SJCRH30 (cell line): ENCODE results near the gene DTWD2. TPM values are rescaled to one million over a fixed set of nuclear protein-coding genes. Genes with fewer than 3 reads are reported as not detected.
"Not testable (repeated sequence)": the region's sequence is repeated elsewhere in the genome, so short reads cannot be mapped to it uniquely, and the experiment has no call there.

Experiments
- DNase-seq, 2 experiments: peaks; one replicate each; pipeline ENCODE4 v3.0.0-alpha.2; 2015 to 2020
- H3K27ac ChIP-seq: fragments of 250-450 bp; sonication (Bioruptor Pico); 2 replicates; pipeline ENCODE4 v1.5.1; 2020; ENCODE audit warnings: mild to moderate bottlenecking, moderate library complexity
- H3K27me3 ChIP-seq: fragments of 250-450 bp; sonication (Bioruptor Pico); 2 replicates; pipeline ENCODE4 v1.5.1; 2020; ENCODE audit warnings: mild to moderate bottlenecking, moderate library complexity
- H3K36me3 ChIP-seq: fragments of 250-450 bp; sonication (Bioruptor Pico); 2 replicates; pipeline ENCODE4 v1.5.1; 2020; ENCODE audit warnings: mild to moderate bottlenecking, moderate library complexity
- H3K4me1 ChIP-seq: fragments of 250-450 bp; sonication (Bioruptor Pico); 2 replicates; pipeline ENCODE4 v1.5.1; 2020; ENCODE audit warnings: mild to moderate bottlenecking, moderate library complexity
- H3K4me3 ChIP-seq: fragments of 250-450 bp; sonication (Bioruptor Pico); 2 replicates; pipeline ENCODE4 v1.5.1; 2020; ENCODE audit warnings: mild to moderate bottlenecking, moderate library complexity
- H3K9me3 ChIP-seq: fragments of 250-450 bp; sonication (Bioruptor Pico); replicated peaks from 2 replicates; pipeline ENCODE4 v1.5.1; 2020; ENCODE audit warnings: mild to moderate bottlenecking, moderate library complexity
- total RNA-seq: library from RNA; depleted of rRNA; stranded (reverse); fragments of >200 nt; shearing (Covaris generic); gene quantifications from 2 replicates; pipeline ENCODE4 v1.2.3, GENCODE V29; 2014

Gene DTWD2
- total RNA-seq, 1 experiment from 2014 or later = 0.85 TPM

DNA sequence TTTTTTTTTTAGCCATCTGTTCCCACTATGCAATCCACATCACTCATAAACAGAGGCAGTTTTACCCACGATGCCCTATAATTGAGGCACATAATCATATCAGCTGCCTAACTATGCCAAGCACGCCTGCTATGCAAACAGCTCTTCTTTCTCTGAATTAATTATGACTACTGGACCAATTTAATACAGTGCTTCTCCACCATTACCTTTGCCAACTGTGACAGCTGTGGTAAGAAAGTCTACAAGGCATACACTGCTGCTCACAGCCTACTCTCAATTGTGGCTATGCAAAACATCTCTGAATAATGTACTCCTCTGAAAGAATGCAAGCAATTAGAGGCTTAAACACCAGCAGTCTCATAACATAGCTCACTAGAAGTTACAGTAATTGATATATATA is 97.1 kb downstream of the DTWD2 start:
- H3K9me3 ChIP-seq = no peaks in the 10 kb centered on the region
- DNase-seq = peak; percentile 29 to 41
- H3K4me1 ChIP-seq = peaks cover 4% of the 10 kb centered on the region; the same call in 1 of the 2 replicates
- no peak overlapping the region for H3K4me3 ChIP-seq
- H3K27ac ChIP-seq = no peak overlapping the region
- H3K27me3 ChIP-seq = no peaks in the 10 kb centered on the region
- H3K36me3 ChIP-seq = no peaks in the 10 kb centered on the region

DNA sequence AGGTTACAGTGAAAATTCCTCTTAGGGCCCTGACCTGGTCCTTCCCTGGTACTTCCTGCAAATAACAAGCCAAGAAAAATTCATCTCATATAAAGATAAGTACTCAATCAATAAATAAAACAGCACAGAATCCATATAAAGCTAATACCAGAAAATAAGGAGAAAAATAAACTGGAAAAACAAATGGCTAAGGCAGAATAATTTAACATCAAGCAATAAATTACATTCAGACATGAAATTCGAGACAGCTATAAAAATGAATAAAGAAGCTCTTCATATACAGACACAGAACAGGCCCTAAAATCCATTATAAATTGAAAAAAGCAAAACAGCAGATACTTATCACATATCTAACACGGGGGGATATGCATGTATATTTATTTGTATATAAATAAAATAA is 99.2 kb downstream of the DTWD2 start:
- Histone ChIP-seq H3K27ac (no peak overlapping the region), H3K9me3 (no peaks in the 10 kb centered on the region), H3K36me3 (no peaks in the 10 kb centered on the region), H3K4me1 (peaks cover 4% of the 10 kb centered on the region; the same call in 1 of the 2 replicates), H3K27me3 (no peaks in the 10 kb centered on the region), H3K4me3 (no peak overlapping the region)
- DNase-seq = no peak

DNA sequence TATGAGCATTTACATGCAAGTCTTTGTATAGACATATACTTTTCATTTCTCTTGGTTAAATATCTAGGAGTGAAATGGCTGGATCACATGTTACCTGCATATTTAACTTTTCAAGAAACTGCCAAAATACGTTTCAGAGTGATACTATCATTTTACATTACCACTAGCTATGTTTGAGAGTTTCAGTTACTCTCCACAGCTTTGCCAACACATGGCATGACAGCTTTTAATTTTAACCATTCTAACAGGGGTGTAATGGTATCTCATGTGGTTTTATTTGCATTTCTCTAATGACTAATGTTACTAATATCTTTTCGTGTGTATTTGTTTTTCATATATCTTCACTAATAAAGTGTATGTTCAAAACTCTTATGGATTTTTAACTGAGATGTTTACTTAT is 99.8 kb downstream of the DTWD2 start:
- no peaks in the 10 kb centered on the region for H3K9me3 ChIP-seq
- peaks cover 4% of the 10 kb centered on the region; the same call in 1 of the 2 replicates for H3K4me1 ChIP-seq
- H3K36me3 ChIP-seq = no peaks in the 10 kb centered on the region
- no peak for DNase-seq
- no peaks in the 10 kb centered on the region for H3K27me3 ChIP-seq
- no peak overlapping the region for H3K27ac ChIP-seq
- no peak overlapping the region for H3K4me3 ChIP-seq

DNA sequence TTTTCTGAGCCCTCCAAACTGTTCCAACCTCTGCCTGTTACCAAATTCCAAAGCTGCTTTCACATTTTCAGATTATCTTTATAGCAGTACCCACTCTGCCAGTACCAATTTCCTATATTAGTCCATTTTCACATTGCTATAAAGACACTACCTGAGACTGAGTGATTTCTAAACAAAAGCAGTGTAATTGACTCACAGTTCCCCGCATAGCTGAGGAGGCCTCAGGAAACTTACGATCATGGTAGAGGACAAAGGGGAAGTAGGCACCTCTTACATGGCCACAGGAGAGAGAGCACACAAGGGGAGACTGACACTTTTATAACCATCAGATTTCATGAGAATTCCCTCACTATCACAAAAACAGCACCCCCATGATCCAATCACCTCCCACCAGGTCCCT is 105.0 kb downstream of the DTWD2 start:
- H3K4me1 ChIP-seq = no peaks in the 10 kb centered on the region
- no peaks in the 10 kb centered on the region for H3K36me3 ChIP-seq
- no peaks in the 10 kb centered on the region for H3K9me3 ChIP-seq
- DNase-seq = no peak
- no peaks in the 10 kb centered on the region for H3K27me3 ChIP-seq
- H3K4me3 ChIP-seq = no peak overlapping the region
- H3K27ac ChIP-seq = no peak overlapping the region

DNA sequence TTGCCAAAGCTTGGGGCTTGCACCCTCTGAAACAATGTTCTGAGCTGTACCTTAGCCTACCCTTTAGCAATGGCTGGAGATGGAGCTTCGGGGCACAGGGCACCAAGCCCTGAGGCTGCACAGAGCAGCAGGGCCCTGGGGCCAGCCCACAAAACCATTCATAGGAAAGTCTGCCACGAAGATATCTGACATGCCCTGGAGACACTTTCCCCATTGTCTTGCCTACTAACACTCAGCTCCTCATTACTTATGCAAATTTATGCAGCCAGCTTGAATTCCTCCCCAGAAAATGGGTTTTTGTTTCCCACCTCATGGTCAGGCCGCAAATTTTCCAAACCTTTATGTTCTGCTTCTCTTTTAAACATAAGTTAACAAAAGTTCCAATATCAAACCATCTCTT is 105.7 kb downstream of the DTWD2 start:
- DNase-seq = no peak
- no peaks in the 10 kb centered on the region for H3K36me3 ChIP-seq
- no peak overlapping the region for H3K4me3 ChIP-seq
- H3K27ac ChIP-seq = no peak overlapping the region
- no peaks in the 10 kb centered on the region for H3K9me3 ChIP-seq
- no peaks in the 10 kb centered on the region for H3K27me3 ChIP-seq
- H3K4me1 ChIP-seq = no peaks in the 10 kb centered on the region

DNA sequence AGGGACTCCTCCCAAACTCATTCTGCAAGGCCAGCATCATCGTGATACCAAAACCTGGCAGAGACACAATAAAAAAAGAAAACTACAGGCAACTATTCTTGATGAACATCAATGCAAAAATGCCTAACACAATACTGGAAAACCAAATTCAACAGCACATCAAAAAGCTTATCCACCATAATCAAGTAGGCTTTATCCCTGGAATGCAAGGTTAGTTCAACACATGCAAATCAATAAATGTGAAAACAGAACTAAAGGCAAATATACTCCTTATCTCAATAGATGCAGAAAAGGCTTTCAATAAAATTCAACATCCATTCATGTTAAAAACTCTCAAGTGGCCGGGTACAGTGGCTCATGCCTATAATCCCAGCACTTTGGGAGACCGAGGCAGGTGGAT is 111.5 kb downstream of the DTWD2 start:
- H3K9me3 ChIP-seq, H3K27ac ChIP-seq, H3K36me3 ChIP-seq, DNase-seq, H3K4me3 ChIP-seq, H3K27me3 ChIP-seq, H3K4me1 ChIP-seq: not testable (repeated sequence)

DNA sequence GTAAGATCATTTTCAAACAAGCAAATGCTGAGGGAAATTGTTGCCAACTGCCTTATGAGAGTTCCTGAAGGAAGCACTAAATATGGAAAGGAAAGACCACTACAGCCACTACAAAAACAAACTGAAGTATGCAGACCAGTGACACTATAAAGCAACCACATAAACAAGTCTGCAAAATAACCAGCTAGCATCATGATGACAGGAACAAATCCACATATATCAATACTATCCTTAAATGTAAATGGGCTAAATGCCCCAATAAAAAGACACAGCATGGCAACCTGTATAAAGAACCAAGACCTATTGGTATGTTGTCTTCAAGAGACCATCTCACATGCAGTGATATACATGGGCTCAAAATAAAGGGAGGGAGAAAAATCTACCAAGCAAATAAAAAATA is 113.2 kb downstream of the DTWD2 start:
- Histone ChIP-seq H3K4me1 (no peaks in the 10 kb centered on the region), H3K27me3 (no peaks in the 10 kb centered on the region), H3K27ac (no peak overlapping the region), H3K9me3 (0 out of 2 replicates have a peak, but pooled peaks cover 4% of the 10 kb centered on the region), H3K36me3 (no peaks in the 10 kb centered on the region), H3K4me3 (no peak overlapping the region)
- DNase-seq = no peak

DNA sequence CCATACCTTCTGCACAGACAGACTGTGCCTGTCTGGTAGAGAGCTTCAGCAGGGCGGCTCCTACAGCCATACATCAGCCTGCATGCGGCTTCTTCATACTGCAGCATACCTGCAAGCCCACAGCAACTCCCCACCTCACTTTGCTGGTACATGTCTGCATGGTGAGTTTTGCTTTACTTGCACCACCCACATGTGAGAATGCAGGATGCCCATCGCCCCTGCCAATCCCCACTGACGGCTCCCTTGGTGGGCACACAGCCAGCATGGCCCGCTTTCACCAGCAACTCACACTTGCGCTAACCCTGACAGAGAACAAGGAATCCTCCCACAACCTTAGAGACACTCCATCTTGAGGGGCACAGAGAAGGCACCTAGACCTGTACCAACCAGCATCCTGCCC is 114.9 kb downstream of the DTWD2 start:
- no peaks in the 10 kb centered on the region for H3K36me3 ChIP-seq
- H3K9me3 ChIP-seq = 0 out of 2 replicates have a peak, but pooled peaks cover 4% of the 10 kb centered on the region
- no peaks in the 10 kb centered on the region for H3K27me3 ChIP-seq
- no peak overlapping the region for H3K4me3 ChIP-seq
- no peaks in the 10 kb centered on the region for H3K4me1 ChIP-seq
- H3K27ac ChIP-seq = no peak overlapping the region
- DNase-seq = no peak

DNA sequence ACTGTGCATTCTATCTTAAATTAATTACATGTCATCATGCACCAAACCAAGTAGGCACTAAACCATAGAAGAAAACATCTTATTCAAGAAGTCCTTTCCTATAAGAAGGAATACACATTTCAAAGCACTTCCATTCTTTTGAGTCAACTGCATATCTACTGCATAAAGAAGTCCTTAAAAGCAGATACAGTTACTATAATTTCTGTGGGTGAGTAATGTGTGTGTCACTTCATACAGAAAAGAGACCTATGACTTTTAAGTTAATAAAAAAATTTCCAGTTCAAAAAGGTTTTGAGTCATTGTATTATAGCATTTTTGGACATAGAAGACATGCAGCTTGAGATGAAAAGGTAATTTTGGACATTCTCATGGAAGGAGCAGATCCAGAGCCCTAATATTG is 125.0 kb downstream of the DTWD2 start:
- H3K4me1 ChIP-seq = no peaks in the 10 kb centered on the region
- no peaks in the 10 kb centered on the region for H3K9me3 ChIP-seq
- no peak for DNase-seq
- no peak overlapping the region for H3K27ac ChIP-seq
- no peaks in the 10 kb centered on the region for H3K36me3 ChIP-seq
- H3K4me3 ChIP-seq = no peak overlapping the region
- no peaks in the 10 kb centered on the region for H3K27me3 ChIP-seq

DNA sequence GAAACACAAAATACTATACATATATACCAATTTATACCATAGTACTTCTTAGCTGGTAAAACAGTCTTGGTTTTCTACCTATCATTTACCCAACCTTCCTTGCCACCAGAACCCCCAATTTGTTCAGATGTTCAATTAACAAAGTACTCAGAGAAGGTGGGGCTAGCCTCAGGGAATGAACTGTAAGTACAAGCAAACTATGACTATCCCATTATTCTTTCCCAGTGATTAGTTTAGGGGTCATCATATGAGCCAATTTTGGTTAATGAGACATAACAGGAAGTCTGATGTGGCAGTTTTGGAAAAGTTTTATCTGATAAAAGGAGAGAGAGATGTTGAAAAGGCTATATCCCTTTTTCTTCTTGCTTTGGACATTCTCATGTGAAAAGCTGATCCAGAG is 125.8 kb downstream of the DTWD2 start:
- H3K4me3 ChIP-seq = no peak overlapping the region
- no peak overlapping the region for H3K27ac ChIP-seq
- H3K4me1 ChIP-seq = no peaks in the 10 kb centered on the region
- H3K27me3 ChIP-seq = no peaks in the 10 kb centered on the region
- no peaks in the 10 kb centered on the region for H3K9me3 ChIP-seq
- H3K36me3 ChIP-seq = no peaks in the 10 kb centered on the region
- DNase-seq = no peak

DNA sequence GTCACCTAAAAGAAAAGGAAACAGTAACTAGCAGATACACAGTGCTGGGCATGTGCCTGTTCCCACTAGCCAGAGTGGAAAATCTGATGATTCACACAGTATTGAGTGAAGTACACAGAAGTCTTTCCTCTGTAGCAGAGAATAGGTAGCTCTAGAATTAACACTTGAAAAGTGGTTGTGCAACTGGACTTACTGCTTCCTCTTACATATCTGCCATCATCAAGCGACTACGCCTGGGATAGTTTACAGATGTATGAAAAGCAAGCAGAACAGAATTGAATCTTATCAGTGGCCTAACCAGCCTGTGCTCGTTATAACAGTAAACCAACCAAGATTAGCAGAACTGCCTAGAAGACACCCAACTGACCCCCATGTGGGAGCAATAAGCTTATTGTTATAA is 130.6 kb downstream of the DTWD2 start:
- Histone ChIP-seq H3K4me1 (no peaks in the 10 kb centered on the region), H3K4me3 (no peak overlapping the region), H3K27me3 (no peaks in the 10 kb centered on the region), H3K27ac (no peak overlapping the region), H3K36me3 (no peaks in the 10 kb centered on the region), H3K9me3 (no peaks in the 10 kb centered on the region)
- DNase-seq = no peak

DNA sequence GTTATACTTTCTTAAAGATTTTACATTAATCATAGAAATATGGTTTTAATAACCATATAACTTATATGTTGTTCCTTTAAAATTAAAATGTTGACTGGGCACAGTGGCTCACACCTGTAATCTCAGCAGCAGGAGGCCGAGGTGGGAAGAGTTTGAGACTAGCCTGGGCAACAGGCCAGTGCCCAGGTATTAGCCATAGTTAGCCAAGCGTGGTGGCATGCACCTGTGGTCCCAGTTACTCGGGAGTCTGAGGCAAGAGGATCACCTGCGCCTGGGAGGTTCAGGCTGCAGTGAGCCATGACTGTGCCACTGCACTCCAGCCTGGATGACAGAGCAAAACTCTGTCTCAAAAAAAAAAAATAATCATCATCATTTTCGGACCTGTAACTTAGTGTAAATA is 133.5 kb downstream of the DTWD2 start:
- Histone ChIP-seq H3K4me1 (no peaks in the 10 kb centered on the region; the same call in 1 of the 2 replicates), H3K27me3 (no peaks in the 10 kb centered on the region), H3K4me3 (no peak overlapping the region), H3K27ac (no peak overlapping the region), H3K9me3 (no peaks in the 10 kb centered on the region), H3K36me3 (no peaks in the 10 kb centered on the region)
- no peak for DNase-seq

DNA sequence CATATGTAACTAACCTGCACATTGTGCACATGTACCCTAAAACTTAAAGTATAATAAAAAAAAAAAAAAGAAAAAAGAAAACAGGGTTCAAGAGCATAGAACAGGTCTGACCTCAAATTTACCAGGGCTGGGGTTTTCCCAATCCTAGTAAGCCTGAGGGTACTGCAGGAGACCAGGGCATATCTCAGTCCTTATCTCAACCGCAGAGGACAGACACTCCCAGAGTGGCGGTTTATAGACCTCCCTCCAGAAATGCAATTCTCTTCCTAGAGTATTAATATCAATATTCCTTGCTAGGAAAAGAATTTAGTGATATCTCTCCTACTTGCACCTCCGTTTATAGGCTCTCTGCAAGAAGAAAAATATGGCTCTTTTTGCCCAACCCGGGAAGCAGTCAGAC is 136.6 kb downstream of the DTWD2 start:
- DNase-seq = peak in 1 of 2 experiments; percentile 4
- not testable (repeated sequence) for H3K27ac ChIP-seq, H3K9me3 ChIP-seq, H3K36me3 ChIP-seq, H3K4me3 ChIP-seq, H3K27me3 ChIP-seq, H3K4me1 ChIP-seq

DNA sequence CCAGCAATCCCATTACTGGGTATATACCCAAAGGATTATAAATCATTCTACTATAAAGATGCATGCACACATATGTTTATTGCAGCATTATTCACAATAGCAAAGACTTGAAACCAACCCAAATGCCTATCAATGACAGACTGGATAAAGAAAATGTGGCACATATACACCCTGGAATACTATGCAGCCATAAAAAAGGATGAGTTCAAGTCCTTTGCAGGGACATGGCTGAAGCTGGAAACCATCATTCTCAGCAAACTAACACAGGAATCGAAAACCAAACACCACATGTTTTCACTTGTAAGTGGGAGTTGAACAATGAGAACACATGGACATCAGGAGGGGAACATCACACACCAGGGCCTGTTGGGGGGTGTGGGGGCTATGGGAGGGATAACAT is 138.8 kb downstream of the DTWD2 start:
- H3K27ac ChIP-seq, DNase-seq, H3K4me3 ChIP-seq, H3K36me3 ChIP-seq, H3K27me3 ChIP-seq, H3K4me1 ChIP-seq, H3K9me3 ChIP-seq: not testable (repeated sequence)

DNA sequence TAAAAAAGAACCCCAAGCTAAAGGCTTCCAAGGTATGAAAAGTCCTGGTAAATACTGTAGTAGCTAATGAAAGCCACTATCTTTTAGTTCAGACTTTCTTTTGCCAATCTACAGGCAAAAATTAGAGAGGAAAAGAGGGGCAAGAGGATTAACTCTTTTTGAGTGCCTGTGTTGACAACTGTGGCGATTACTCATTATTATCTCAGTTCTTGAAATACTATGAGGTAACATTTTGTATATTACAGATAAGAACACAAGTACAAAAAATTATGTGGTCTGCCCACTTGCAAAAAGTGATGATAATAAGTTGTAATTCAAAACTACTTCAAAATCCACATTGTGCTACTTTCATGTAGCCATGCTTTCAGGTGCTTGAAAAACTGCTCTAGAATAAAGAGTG is 144.0 kb downstream of the DTWD2 start:
- no peaks in the 10 kb centered on the region for H3K27me3 ChIP-seq
- no peaks in the 10 kb centered on the region for H3K4me1 ChIP-seq
- H3K4me3 ChIP-seq = no peak overlapping the region
- H3K27ac ChIP-seq = no peak overlapping the region
- no peaks in the 10 kb centered on the region for H3K36me3 ChIP-seq
- DNase-seq = no peak
- H3K9me3 ChIP-seq = no peaks in the 10 kb centered on the region

DNA sequence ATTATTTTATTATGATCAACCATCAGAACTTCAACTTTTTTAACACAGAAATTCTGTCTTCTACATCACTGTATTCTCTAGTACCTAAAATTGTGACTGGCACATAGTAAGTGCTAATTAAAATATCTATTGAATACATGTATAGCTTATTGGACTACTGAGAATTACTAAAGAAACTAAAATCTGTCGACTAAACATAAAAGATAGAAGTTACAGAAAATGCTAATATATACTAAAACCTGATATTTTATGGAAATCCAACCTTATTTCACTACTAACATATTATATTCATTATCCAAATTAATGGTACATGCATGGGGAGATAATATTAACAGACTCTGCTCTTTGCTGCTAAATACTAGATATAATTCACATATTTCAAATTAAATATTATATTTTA is 153.6 kb downstream of the DTWD2 start:
- Histone ChIP-seq H3K27me3 (no peaks in the 10 kb centered on the region), H3K9me3 (no peaks in the 10 kb centered on the region)
- DNase-seq = no peak

DNA sequence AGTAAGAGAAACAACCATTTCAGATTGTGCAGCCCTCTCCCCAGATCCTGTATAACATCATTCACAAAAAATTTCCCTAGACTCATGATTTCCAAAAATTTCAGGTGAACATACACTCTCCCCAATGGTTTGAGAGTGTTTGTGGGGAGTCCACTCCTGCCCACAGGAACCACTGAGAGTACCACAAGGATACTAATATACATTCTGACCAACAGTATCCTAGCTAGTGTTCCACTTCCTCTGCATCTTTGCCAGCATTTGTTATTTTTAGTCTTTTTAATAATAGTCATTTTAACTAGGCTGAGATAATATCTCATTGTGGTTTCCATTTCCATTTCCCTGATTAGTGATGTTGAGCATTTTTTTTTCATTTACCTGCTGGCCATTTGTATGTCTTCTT is 155.4 kb downstream of the DTWD2 start:
- Histone ChIP-seq H3K27me3 (no peaks in the 10 kb centered on the region), H3K4me1 (no peaks in the 10 kb centered on the region), H3K9me3 (no peaks in the 10 kb centered on the region), H3K36me3 (no peaks in the 10 kb centered on the region), H3K4me3 (no peak overlapping the region), H3K27ac (no peak overlapping the region)
- no peak for DNase-seq

More for the DNA sequence above, 153.6 kb downstream of the DTWD2 start:
- no peak overlapping the region for H3K27ac ChIP-seq
- no peak overlapping the region for H3K4me3 ChIP-seq
- no peaks in the 10 kb centered on the region for H3K36me3 ChIP-seq
- H3K4me1 ChIP-seq = no peaks in the 10 kb centered on the region
